ENCODE data around the gene RXFP4. TPM values are rescaled to one million over a fixed set of nuclear protein-coding genes. Genes with fewer than 3 reads are reported as not detected.

Gene RXFP4
- total and polyA plus RNA-seq, 2 of the 13 experiments (the other 11 are each of a cell fraction or from before 2014, with no cell fraction given), result 0.38 to 1.4 TPM

DNA sequence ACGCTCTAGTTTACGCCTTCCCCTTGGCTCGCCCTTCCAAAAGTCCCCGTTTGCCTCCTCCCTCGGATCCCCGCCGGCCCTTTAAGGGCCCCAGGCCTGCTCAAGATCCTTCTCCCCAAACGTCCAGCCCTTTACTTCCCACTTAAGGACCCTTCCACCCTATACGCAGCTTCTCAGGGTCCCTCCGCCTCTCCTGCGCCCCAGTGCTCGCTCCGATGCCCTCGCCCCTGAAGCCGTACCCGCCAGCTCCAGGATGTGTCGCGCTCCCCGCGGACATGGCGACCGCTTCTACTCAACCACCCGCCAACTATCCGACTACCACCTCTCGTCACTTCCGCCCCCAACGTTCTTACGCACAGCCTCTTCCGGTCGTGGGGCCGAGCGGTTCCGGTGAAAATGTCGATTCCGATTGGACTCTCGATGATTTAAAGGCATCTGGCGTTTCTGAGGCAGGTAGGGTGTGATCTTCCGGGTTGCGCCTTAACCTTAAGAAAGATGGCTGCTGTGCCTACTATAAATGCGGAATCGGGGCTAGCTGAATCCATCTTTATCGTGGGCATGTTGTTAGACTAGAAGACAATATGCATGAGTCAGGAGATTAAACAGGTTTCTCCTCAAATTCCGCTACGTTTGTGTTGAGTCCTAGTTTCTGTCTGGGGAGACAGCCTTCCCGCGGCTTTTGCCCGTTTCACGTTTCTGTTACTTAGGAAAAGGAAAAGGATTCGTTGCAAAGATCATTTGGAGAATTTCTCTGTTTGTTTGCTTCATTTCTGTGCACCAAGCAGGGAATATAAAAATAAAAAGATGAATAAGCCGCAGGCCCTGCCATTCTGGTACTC, 7.1 kb upstream of the RXFP4 start, which contains the start of gene KHDC4 (continued):
- TF ChIP-seq, protein P1, sequence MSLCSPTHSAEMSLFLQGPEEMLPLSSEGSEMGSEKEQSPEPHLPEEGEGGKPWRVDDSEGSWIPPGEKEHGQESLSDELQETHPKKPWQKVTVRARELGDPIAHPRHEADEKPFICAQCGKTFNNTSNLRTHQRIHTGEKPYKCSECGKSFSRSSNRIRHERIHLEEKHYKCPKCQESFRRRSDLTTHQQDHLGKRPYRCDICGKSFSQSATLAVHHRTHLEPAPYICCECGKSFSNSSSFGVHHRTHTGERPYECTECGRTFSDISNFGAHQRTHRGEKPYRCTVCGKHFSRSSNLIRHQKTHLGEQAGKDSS (CRISPR knock-in tag; IDR thresholded peaks at IDR 0.05; ENCODE audit: borderline replicate concordance, low read depth), result no peak
- TF ChIP-seq SNAPC2 (CRISPR knock-in tag; IDR thresholded peaks at IDR 0.05), result peak; percentile 68; the same call in 1 of the 2 replicates
- TF ChIP-seq ZNF205 (CRISPR knock-in tag; IDR thresholded peaks at IDR 0.05), result no peak; the same call in 1 of the 2 replicates
- TF ChIP-seq MEIS2 (CRISPR knock-in tag; IDR thresholded peaks at IDR 0.05), result 0 out of 2 replicates have a peak, but pooled peaks have one; percentile 76
- TF ChIP-seq ZNF879 (CRISPR knock-in tag; IDR thresholded peaks at IDR 0.05), result no peak
- TF ChIP-seq ZNF333 (CRISPR knock-in tag; IDR thresholded peaks at IDR 0.05; ENCODE audit: borderline replicate concordance), result no peak
- TF ChIP-seq AGO1 (IDR thresholded peaks at IDR 0.05; ENCODE audit: low read depth, low read length, poor library complexity, severe bottlenecking), result peak; percentile 79
- TF ChIP-seq KAT7 (CRISPR knock-in tag; IDR thresholded peaks at IDR 0.05; ENCODE audit: borderline replicate concordance), result 0 out of 2 replicates have a peak, but pooled peaks have one; percentile 50
- peak; percentile 65; the same call in 1 of the 2 replicates for TF ChIP-seq PITX1 (CRISPR knock-in tag; IDR thresholded peaks at IDR 0.05)
- no peak; the same call in 1 of the 2 replicates for TF ChIP-seq ZSCAN21 (CRISPR knock-in tag; IDR thresholded peaks at IDR 0.05; ENCODE audit: borderline replicate concordance)
- TF ChIP-seq, protein P2, sequence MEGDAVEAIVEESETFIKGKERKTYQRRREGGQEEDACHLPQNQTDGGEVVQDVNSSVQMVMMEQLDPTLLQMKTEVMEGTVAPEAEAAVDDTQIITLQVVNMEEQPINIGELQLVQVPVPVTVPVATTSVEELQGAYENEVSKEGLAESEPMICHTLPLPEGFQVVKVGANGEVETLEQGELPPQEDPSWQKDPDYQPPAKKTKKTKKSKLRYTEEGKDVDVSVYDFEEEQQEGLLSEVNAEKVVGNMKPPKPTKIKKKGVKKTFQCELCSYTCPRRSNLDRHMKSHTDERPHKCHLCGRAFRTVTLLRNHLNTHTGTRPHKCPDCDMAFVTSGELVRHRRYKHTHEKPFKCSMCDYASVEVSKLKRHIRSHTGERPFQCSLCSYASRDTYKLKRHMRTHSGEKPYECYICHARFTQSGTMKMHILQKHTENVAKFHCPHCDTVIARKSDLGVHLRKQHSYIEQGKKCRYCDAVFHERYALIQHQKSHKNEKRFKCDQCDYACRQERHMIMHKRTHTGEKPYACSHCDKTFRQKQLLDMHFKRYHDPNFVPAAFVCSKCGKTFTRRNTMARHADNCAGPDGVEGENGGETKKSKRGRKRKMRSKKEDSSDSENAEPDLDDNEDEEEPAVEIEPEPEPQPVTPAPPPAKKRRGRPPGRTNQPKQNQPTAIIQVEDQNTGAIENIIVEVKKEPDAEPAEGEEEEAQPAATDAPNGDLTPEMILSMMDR (CRISPR knock-in tag; IDR thresholded peaks at IDR 0.05), result peak; percentile 27; the same call in 1 of the 2 replicates
- peak; percentile 80 for TF ChIP-seq ZMYM4 (CRISPR knock-in tag; IDR thresholded peaks at IDR 0.05)
- TF ChIP-seq NFYC (CRISPR knock-in tag; IDR thresholded peaks at IDR 0.05), result peak; percentile 90
- peak; percentile 93 for TF ChIP-seq PHF20 (CRISPR knock-in tag; IDR thresholded peaks at IDR 0.05)
- no peak for TF ChIP-seq ZNF280D (CRISPR knock-in tag; IDR thresholded peaks at IDR 0.05)
- peak; percentile 51; the same call in 1 of the 2 replicates for TF ChIP-seq GATAD2A (CRISPR knock-in tag; IDR thresholded peaks at IDR 0.05)
- TF ChIP-seq ZNF3 (CRISPR knock-in tag; IDR thresholded peaks at IDR 0.05), result no peak
- no peak for TF ChIP-seq ZNF382 (CRISPR knock-in tag; IDR thresholded peaks at IDR 0.05; ENCODE audit: borderline replicate concordance)
- TF ChIP-seq ZNF543 (CRISPR knock-in tag; IDR thresholded peaks at IDR 0.05), result peak; percentile 23; the same call in 1 of the 2 replicates

Measured in HepG2 (cell line).